GM12878 (cell line): ENCODE data around the gene ZBTB38. TPM values are rescaled to one million over a fixed set of nuclear protein-coding genes. Genes with fewer than 3 reads are reported as not detected.

Experiments used
- ATAC-seq: fragments of 200-7000 bp; cut with Tn5 transposase; 3 replicates; pipeline ENCODE4 v1.9.1; 2020; ENCODE audit warnings: mild to moderate bottlenecking, moderate library complexity
- BruUV-seq: library from RNA; stranded (reverse); fragments of 400-500 nt; replicated peaks from 2 replicates; lab custom pipeline; 2021; lab: Mats Ljungman, UMichigan
- CTCF ChIA-PET: fragments of 300-600 bp; sonication (Branson Sonifier 250); formaldehyde crosslinking; extraction: SDS; loops from one replicate; lab custom pipeline; 2021; ENCODE audit warnings: inconsistent platforms; lab: Yijun Ruan, JAX
- POLR2A ChIA-PET: fragments of 350-600 bp; formaldehyde crosslinking; extraction: SDS; loops from one replicate; lab custom pipeline; 2021; ENCODE audit warnings: inconsistent platforms; lab: Charles Lee
- RAD21 ChIA-PET: fragments of 300-600 bp; sonication (Branson Sonifier 250); formaldehyde crosslinking; loops from one replicate; lab custom pipeline; 2023; ENCODE audit warnings: antibody characterized with exemption; ENCODE audit not compliant: unreplicated experiment; lab: Charles Lee
- SMC1A ChIA-PET: fragments of 300-600 bp; sonication (Branson Sonifier 250); formaldehyde crosslinking; loops from one replicate; lab custom pipeline; 2023; ENCODE audit not compliant: unreplicated experiment, uncharacterized antibody; lab: Charles Lee
- DNase-seq: peaks from one replicate; pipeline ENCODE4 v3.0.0-alpha.2; 2011; ENCODE audit warnings: low read depth, low spot score
- FAIRE-seq: peaks from 3 replicates; lab custom pipeline; 2011; peaks lifted over from hg19 to GRCh38; lab: Jason Lieb, UNC
- H2AFZ ChIP-seq: 2 replicates; pipeline ENCODE4 v1.6.0; 2011; ENCODE audit warnings: low read depth, low read length, control low read depth; ENCODE audit not compliant: control insufficient read depth
- H3K27ac ChIP-seq: 2 replicates; pipeline ENCODE4 v1.5.1; 2011; ENCODE audit warnings: control low read depth; ENCODE audit not compliant: control insufficient read depth, insufficient read depth
- H3K27me3 ChIP-seq, 2 experiments: replicated peaks in 1 of 2; 2 replicates each; pipeline versions ENCODE4 v1.6.0 to v1.6.1; 2011; ENCODE audit warnings: low read length in 1 of 2; ENCODE audit not compliant: control insufficient read depth in 2 of 2, insufficient read depth in 2 of 2
- H3K36me3 ChIP-seq, 2 experiments: 2 replicates each; pipeline ENCODE4 v1.5.1; 2011; ENCODE audit warnings: low read length in 1 of 2; ENCODE audit not compliant: control insufficient read depth in 2 of 2, insufficient read depth in 2 of 2
- H3K4me1 ChIP-seq: 2 replicates; pipeline ENCODE4 v1.6.1; 2011; ENCODE audit warnings: mild to moderate bottlenecking, low read length, moderate library complexity, mixed read lengths; ENCODE audit not compliant: control insufficient read depth, insufficient read depth
- H3K4me2 ChIP-seq: 2 replicates; pipeline ENCODE4 v1.6.0; 2011; ENCODE audit warnings: control low read depth; ENCODE audit not compliant: control insufficient read depth, insufficient read depth
- H3K4me3 ChIP-seq: fragments of 200-600 bp; sonication (generic); 2 replicates; pipeline ENCODE4 v1.5.1; 2016
- H3K79me2 ChIP-seq: 2 replicates; pipeline ENCODE4 v1.6.0; 2011; ENCODE audit warnings: low read length; ENCODE audit not compliant: control insufficient read depth, insufficient read depth
- H3K9ac ChIP-seq: 2 replicates; pipeline ENCODE4 v1.8.0; 2011; ENCODE audit warnings: low read length, control low read depth, mixed read lengths; ENCODE audit not compliant: control insufficient read depth, insufficient read depth
- H3K9me3 ChIP-seq: replicated peaks from 3 replicates; pipeline ENCODE4 v1.5.1; 2011; ENCODE audit warnings: mild to moderate bottlenecking, low read length; ENCODE audit not compliant: control insufficient read depth, insufficient read depth
- H4K20me1 ChIP-seq: 2 replicates; pipeline ENCODE4 v1.6.0; 2011; ENCODE audit not compliant: control insufficient read depth, insufficient read depth
- CEBPZ ChIP-seq: fragments of 150-350 bp; IDR thresholded peaks from 2 replicates; pipeline ENCODE4 v1.6.1; 2016; ENCODE audit warnings: low read depth, low read length
- CHD1 ChIP-seq: IDR thresholded peaks from 2 replicates; pipeline ENCODE4 v1.6.1; 2012; ENCODE audit warnings: low read depth, low read length, improper control_type of control experiment
- CTCF ChIP-seq, 3 experiments: IDR thresholded peaks in 2 of 3; conservative IDR thresholded peaks in 1 of 3; 2 replicates each; pipeline ENCODE4 v1.5.1; 2011; ENCODE audit warnings: low read depth in 3 of 3, low read length in 3 of 3, mild to moderate bottlenecking in 3 of 3, control low read depth in 2 of 3, moderate library complexity in 2 of 3, inconsistent platforms in 1 of 3, mixed read lengths in 1 of 3; ENCODE audit not compliant: control insufficient read depth in 2 of 3, insufficient read depth in 1 of 3; ENCODE audit errors: extremely low read depth in 1 of 3
- GATAD2B ChIP-seq: fragments of 450-650 bp; conservative IDR thresholded peaks from 2 replicates; pipeline ENCODE4 v1.6.1; 2017; ENCODE audit warnings: low read depth, mild to moderate bottlenecking, moderate library complexity
- KLF5 ChIP-seq: fragments of 450-650 bp; IDR thresholded peaks from 2 replicates; pipeline ENCODE4 v1.6.1; 2014; ENCODE audit warnings: mild to moderate bottlenecking; ENCODE audit not compliant: partially characterized antibody
- MEF2B ChIP-seq: fragments of 450-650 bp; IDR thresholded peaks from 2 replicates; pipeline ENCODE4 v1.6.1; 2018; ENCODE audit warnings: mild to moderate bottlenecking, moderate library complexity; ENCODE audit not compliant: partially characterized antibody, poor library complexity, severe bottlenecking
- MTA2 ChIP-seq: fragments of 450-650 bp; IDR thresholded peaks from 2 replicates; pipeline ENCODE4 v1.6.1; 2016; ENCODE audit warnings: low read depth, mild to moderate bottlenecking, moderate library complexity
- NFYA ChIP-seq: IDR thresholded peaks from 2 replicates; pipeline ENCODE4 v1.6.1; 2011; ENCODE audit warnings: low read depth, mild to moderate bottlenecking, low read length, improper control_type of control experiment, borderline replicate concordance
- RAD21 ChIP-seq: IDR thresholded peaks from 2 replicates; pipeline ENCODE4 v1.6.1; 2011; ENCODE audit warnings: mild to moderate bottlenecking, low read depth, low read length, moderate library complexity; ENCODE audit not compliant: insufficient read depth
- RBBP5 ChIP-seq: fragments of 200-600 bp; sonication (generic); conservative IDR thresholded peaks from 2 replicates; pipeline ENCODE4 v1.6.1; 2016
- SP1 ChIP-seq: IDR thresholded peaks from one replicate; pipeline ENCODE4 v1.6.1; 2011; ENCODE audit warnings: low read depth, low read length
- ZNF24 ChIP-seq: fragments of 450-650 bp; IDR thresholded peaks from 2 replicates; pipeline ENCODE4 v1.6.1; 2017; ENCODE audit warnings: antibody characterized with exemption, mild to moderate bottlenecking
- ZNF687 ChIP-seq: fragments of 450-650 bp; IDR thresholded peaks from 2 replicates; pipeline ENCODE4 v1.6.1; 2017; ENCODE audit warnings: mild to moderate bottlenecking, moderate library complexity
- WGBS: methylation state at CpG from one replicate; pipeline ENCODE4 v1.1.6; 2016; ENCODE audit warnings: low lambda C conversion rate; ENCODE audit not compliant: insufficient replicate concordance, insufficient coverage; ENCODE audit errors: missing lambda C conversion rate; 5-methylcytosine and 5-hydroxymethylcytosine counted together
- in situ Hi-C: fragments of 300-500 bp; cut with MboI; formaldehyde crosslinking; loops from 9 replicates; pipeline ENCODE4 v1.14.3; 2018; ENCODE audit warnings: mixed read lengths
- intact Hi-C: fragments of 100-400 bp; cut with micrococcal nuclease; formaldehyde crosslinking; loops from one replicate; pipeline ENCODE4 v1.14.2; 2022; ENCODE audit not compliant: unreplicated experiment
- polyA plus RNA-seq, 11 experiments: library from polyadenylated mRNA; depleted of rRNA in 4 of 11; unstranded in 6 of 11; stranded (reverse) in 5 of 11; fragments of >200 nt; fragmentation: Nextera tagmentation in 4 of 11; fragmentation: Illumina TruSeq in 1 of 11; extraction: Ambion mirVana in 4 of 11; extraction: Trizol in 1 of 11; gene quantifications; 1 replicate in 1 of 11; 2 replicates in 10 of 11; pipeline versions ENCODE4 v1.2.1 to v1.2.3, GENCODE V29; 2011 to 2016; ENCODE audit warnings: inconsistent platforms in 2 of 11, missing spikeins in 2 of 11, low read depth in 1 of 11
- total RNA-seq, 4 experiments: library from RNA; depleted of rRNA in 3 of 4; stranded (reverse); fragments of >200 nt in 3 of 4; fragmentation: Illumina TruSeq in 1 of 4; extraction: Trizol in 1 of 4; gene quantifications; 2 replicates each; pipeline versions ENCODE4 v1.2.1 to v1.2.3, GENCODE V29; 2013 to 2021

ZBTB38 gene
- total and polyA plus RNA-seq, 10 of the 15 experiments (the other 5 are each of a cell fraction or from before 2014, with no cell fraction given): 34.2 to 115 (median 88.6) TPM

GRCh38 chr3:141413391-141413790 lies 45.1 kb downstream of the ZBTB38 start:
- ChIA-PET RAD21 (interaction anchor here (1.3 to 14.3 kb wide), 7 partner anchors 10 to 102 kb away, joined by 3 to 387 read pairs (median 8); no protein-coding TSS in a partner anchor), CTCF (interaction anchor here (1.1 to 11.4 kb wide), 10 partner anchors 10 to 101 kb away, joined by 3 to 107 read pairs (median 18); no protein-coding TSS in a partner anchor), POLR2A (interaction anchor here (1.2 to 14.2 kb wide), 3 partner anchors 11 to 52 kb away, joined by 3 to 453 read pairs (median 3); no protein-coding TSS in a partner anchor), SMC1A (interaction anchor here (3.5 to 18.5 kb wide), 9 partner anchors 10 to 101 kb away, joined by 12 to 573 read pairs (median 39); partner anchors contain the start of gene ZBTB38)
- Histone ChIP-seq H3K36me3 (peaks cover 26 to 57% of the 10 kb centered on the region in 2 experiments), H3K27ac (no peak overlapping the region; the same call in 1 of the 2 replicates), H4K20me1 (no peaks in the 10 kb centered on the region; the same call in 1 of the 2 replicates), H3K4me1 (peaks cover 53% of the 10 kb centered on the region), H2AFZ (no peak overlapping the region), H3K27me3 (no peaks in the 10 kb centered on the region), H3K9me3 (no peaks in the 10 kb centered on the region; the same call in 2 of the 3 replicates), H3K4me3 (no peak overlapping the region), H3K9ac (no peak overlapping the region), H3K4me2 (0 out of 2 replicates have a peak overlapping the region, but pooled peaks have one; percentile 94), H3K79me2 (peaks cover 81% of the 10 kb centered on the region)
- ATAC-seq (no peak), DNase-seq (no peak), FAIRE-seq (no peak)
- intact Hi-C loops (no loop called here), in situ Hi-C loops (no loop called here)
- 94% methylated on average over 3 of the region's 3 CpGs for WGBS
- no TSS peak for BruUV-seq
- no peak for TF ChIP-seq NFYA
- no peak for TF ChIP-seq CTCF (IDR thresholded peaks at IDR 0.05 in 2 of 3, conservative IDR thresholded peaks at IDR 0.05 in 1 of 3; ENCODE audit: control insufficient read depth in 2 of 3, extremely low read depth in 1 of 3, insufficient read depth in 1 of 3, low read depth in 3 of 3, low read length in 3 of 3)
- TF ChIP-seq CEBPZ: no peak
- TF ChIP-seq MTA2: no peak
- TF ChIP-seq GATAD2B: no peak
- no peak for TF ChIP-seq ZNF687
- TF ChIP-seq RBBP5: no peak
- TF ChIP-seq CHD1: no peak
- no peak for TF ChIP-seq ZNF24
- no peak for TF ChIP-seq SP1
- no peak for TF ChIP-seq KLF5
- no peak for TF ChIP-seq MEF2B
- no peak for TF ChIP-seq RAD21
